ENCODE measurements around the gene GOLGA8B. TPM values are rescaled to one million over a fixed set of nuclear protein-coding genes. Genes with fewer than 3 reads are reported as not detected.

Gene GOLGA8B
- total RNA-seq, 2 experiments from 2014 or later, result 244 to 247 TPM

- no peak for TF ChIP-seq CTCF (IDR thresholded peaks at IDR 0.05)
- no peaks in the 10 kb centered on the region for H3K36me3 ChIP-seq (ENCODE audit: insufficient read depth, low read length)
- Mint-ChIP-seq H3K27me3 (peaks cover 45% of the 10 kb centered on the region), H3K27ac (no peak overlapping the region), H3K36me3 (ENCODE audit: low read depth) (no peaks in the 10 kb centered on the region), H3K4me3 (no peak overlapping the region), H3K9me3 (no peaks in the 10 kb centered on the region), H3K4me1 (ENCODE audit: low read depth) (no peaks in the 10 kb centered on the region)
- intact Hi-C loops (cut with DNase I, micrococcal nuclease), result no loop called here
- DNase-seq, result no peak
- CTCF ChIA-PET, result no interaction called here
- POLR2A ChIA-PET, result no interaction called here
- ATAC-seq (ENCODE audit: poor library complexity), result no peak
- H3K4me1 ChIP-seq (ENCODE audit: insufficient read depth, low read length), result no peaks in the 10 kb centered on the region
- no peak overlapping the region for H3K4me3 ChIP-seq (ENCODE audit: low read length)
- H3K9me3 ChIP-seq (ENCODE audit: control insufficient read depth in 1 of 2, insufficient read depth in 1 of 2, low read length in 2 of 2), result no peaks in the 10 kb centered on the region
- peaks cover 0 to 6% of the 10 kb centered on the region in 2 experiments for H3K27me3 ChIP-seq (ENCODE audit: control insufficient read depth in 1 of 2, insufficient read depth in 2 of 2, low read length in 2 of 2)
- no peak overlapping the region for H3K27ac ChIP-seq (ENCODE audit: low read depth in 1 of 2, low read length in 2 of 2)
Measured at GRCh38 chr15:34597316-34597715, 13.9 kb upstream of the GOLGA8B start.

- DNase-seq (no peak), ATAC-seq (ENCODE audit: poor library complexity) (no peak)
- no peaks in the 10 kb centered on the region for H3K9me3 ChIP-seq (ENCODE audit: control insufficient read depth in 1 of 2, insufficient read depth in 1 of 2, low read length in 2 of 2)
- Mint-ChIP-seq H3K4me3 (no peak overlapping the region), H3K9me3 (no peaks in the 10 kb centered on the region), H3K27me3 (peaks cover 18% of the 10 kb centered on the region), H3K4me1 (ENCODE audit: low read depth) (no peaks in the 10 kb centered on the region), H3K27ac (no peak overlapping the region), H3K36me3 (ENCODE audit: low read depth) (no peaks in the 10 kb centered on the region)
- H3K4me1 ChIP-seq (ENCODE audit: insufficient read depth, low read length), result no peaks in the 10 kb centered on the region
- CTCF ChIA-PET, result no interaction called here
- H3K27me3 ChIP-seq (ENCODE audit: control insufficient read depth in 1 of 2, insufficient read depth in 2 of 2, low read length in 2 of 2), result no peaks in the 10 kb centered on the region
- H3K27ac ChIP-seq (ENCODE audit: low read depth in 1 of 2, low read length in 2 of 2), result no peak overlapping the region
- H3K4me3 ChIP-seq (ENCODE audit: low read length), result no peak overlapping the region
- POLR2A ChIA-PET, result no interaction called here
- no peaks in the 10 kb centered on the region for H3K36me3 ChIP-seq (ENCODE audit: insufficient read depth, low read length)
- intact Hi-C loops (cut with DNase I, micrococcal nuclease), result no loop called here
- no peak for TF ChIP-seq CTCF (IDR thresholded peaks at IDR 0.05)
Measured at GRCh38 chr15:34594361-34594760, 10.9 kb upstream of the GOLGA8B start.

GRCh38 chr15:34591306-34591705 lies 7.9 kb upstream of the GOLGA8B start:
- Histone ChIP-seq H3K27ac (ENCODE audit: low read depth in 1 of 2, low read length in 2 of 2) (no peak overlapping the region), H3K4me1 (ENCODE audit: insufficient read depth, low read length) (peaks cover 2% of the 10 kb centered on the region), H3K4me3 (ENCODE audit: low read length) (no peak overlapping the region), H3K36me3 (ENCODE audit: insufficient read depth, low read length) (no peaks in the 10 kb centered on the region), H3K27me3 (ENCODE audit: control insufficient read depth in 1 of 2, insufficient read depth in 2 of 2, low read length in 2 of 2) (no peaks in the 10 kb centered on the region), H3K9me3 (ENCODE audit: control insufficient read depth in 1 of 2, insufficient read depth in 1 of 2, low read length in 2 of 2) (no peaks in the 10 kb centered on the region)
- peaks cover 19% of the 10 kb centered on the region for H3K27me3 Mint-ChIP-seq
- no peaks in the 10 kb centered on the region for H3K36me3 Mint-ChIP-seq (ENCODE audit: low read depth)
- H3K4me3 Mint-ChIP-seq, result no peak overlapping the region
- H3K4me1 Mint-ChIP-seq (ENCODE audit: low read depth), result peaks cover 5% of the 10 kb centered on the region
- H3K27ac Mint-ChIP-seq, result no peak overlapping the region
- intact Hi-C loops (cut with DNase I, micrococcal nuclease), result no loop called here
- no peaks in the 10 kb centered on the region for H3K9me3 Mint-ChIP-seq
- no peak for TF ChIP-seq CTCF (IDR thresholded peaks at IDR 0.05)
- ATAC-seq (ENCODE audit: poor library complexity) (no peak), DNase-seq (no peak)
- ChIA-PET CTCF (no interaction called here), POLR2A (no interaction called here)

All from CD4-positive, alpha-beta T cell (primary cell).